Lower leg skin (tissue), 4 donors: ENCODE results near the gene GLUD2. TPM values are rescaled to one million over a fixed set of nuclear protein-coding genes. Genes with fewer than 3 reads are reported as not detected.

ENCODE experiments used
- DNase-seq, 2 donors: peaks; one replicate each; pipeline ENCODE4 v3.0.0-alpha.2; 2019; ENCODE audit warnings: low spot score in 2 of 2
- H3K4me3 ChIP-seq: fragments of 200-600 bp; sonication (generic); 2 replicates; pipeline ENCODE4 v1.5.1; 2017; ENCODE audit warnings: mild to moderate bottlenecking, low read depth; ENCODE audit not compliant: poor library complexity, severe bottlenecking
- POLR2A ChIP-seq, 2 donors: fragments of 450-650 bp; IDR thresholded peaks; one replicate each; pipeline ENCODE4 v1.6.1; 2016 to 2017; ENCODE audit warnings: antibody characterized with exemption in 2 of 2, mild to moderate bottlenecking in 1 of 2, moderate library complexity in 1 of 2
- WGBS, 2 donors: methylation state at CpG; one replicate each; pipeline ENCODE4 v1.1.5; 2018; 5-methylcytosine and 5-hydroxymethylcytosine counted together
- intact Hi-C: fragments of 100-400 bp; cut with DNase I; formaldehyde crosslinking; loops from one replicate; pipeline ENCODE4 v1.15.0; 2023; ENCODE audit warnings: low total_unique reads
- total RNA-seq, 4 donors: library from RNA; depleted of rRNA; stranded (reverse); fragments of >200 nt; gene quantifications; one replicate each; pipeline ENCODE4 v1.1.0, GENCODE V29; 2016
- TF ChIP-seq, protein P1 (sequence below), 3 donors: fragments of 450-650 bp; IDR thresholded peaks; one replicate each; pipeline ENCODE4 v1.5.1; 2016; ENCODE audit warnings: antibody characterized with exemption in 3 of 3, mild to moderate bottlenecking in 3 of 3, moderate library complexity in 2 of 3

The GLUD2 gene
- total RNA-seq, 4 donors from 2014 or later: 0.34 to 0.99 (median 0.78) TPM

DNA sequence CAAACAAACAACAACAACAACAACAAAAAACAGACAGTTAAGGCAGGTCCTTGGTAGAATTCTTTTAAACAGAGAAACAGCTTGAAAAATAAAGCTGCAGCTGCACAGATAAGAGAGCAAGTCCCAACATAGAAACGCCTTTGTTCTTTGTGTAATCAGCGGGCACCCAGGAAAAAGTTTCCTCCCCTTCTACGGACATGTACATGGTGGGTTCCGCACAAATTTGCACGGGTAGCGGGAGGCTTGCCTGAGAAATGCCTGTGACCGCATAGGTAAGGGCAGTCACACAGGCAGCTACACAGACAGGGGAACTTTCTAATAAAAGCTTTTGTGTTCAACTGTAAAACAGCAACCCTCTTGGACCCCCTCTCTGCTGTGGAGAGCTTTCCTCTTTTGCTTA is 36.2 kb upstream of the GLUD2 start:
- WGBS, 2 donors: 38 to 68% methylated on average over 7 of the region's 7 CpGs
- H3K4me3 ChIP-seq: no peak overlapping the region
- no peak for DNase-seq
- intact Hi-C loops: no loop called here
- TF ChIP-seq POLR2A (IDR thresholded peaks at IDR 0.05): no peak
- TF ChIP-seq, protein P1, sequence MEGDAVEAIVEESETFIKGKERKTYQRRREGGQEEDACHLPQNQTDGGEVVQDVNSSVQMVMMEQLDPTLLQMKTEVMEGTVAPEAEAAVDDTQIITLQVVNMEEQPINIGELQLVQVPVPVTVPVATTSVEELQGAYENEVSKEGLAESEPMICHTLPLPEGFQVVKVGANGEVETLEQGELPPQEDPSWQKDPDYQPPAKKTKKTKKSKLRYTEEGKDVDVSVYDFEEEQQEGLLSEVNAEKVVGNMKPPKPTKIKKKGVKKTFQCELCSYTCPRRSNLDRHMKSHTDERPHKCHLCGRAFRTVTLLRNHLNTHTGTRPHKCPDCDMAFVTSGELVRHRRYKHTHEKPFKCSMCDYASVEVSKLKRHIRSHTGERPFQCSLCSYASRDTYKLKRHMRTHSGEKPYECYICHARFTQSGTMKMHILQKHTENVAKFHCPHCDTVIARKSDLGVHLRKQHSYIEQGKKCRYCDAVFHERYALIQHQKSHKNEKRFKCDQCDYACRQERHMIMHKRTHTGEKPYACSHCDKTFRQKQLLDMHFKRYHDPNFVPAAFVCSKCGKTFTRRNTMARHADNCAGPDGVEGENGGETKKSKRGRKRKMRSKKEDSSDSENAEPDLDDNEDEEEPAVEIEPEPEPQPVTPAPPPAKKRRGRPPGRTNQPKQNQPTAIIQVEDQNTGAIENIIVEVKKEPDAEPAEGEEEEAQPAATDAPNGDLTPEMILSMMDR (IDR thresholded peaks at IDR 0.05): no peak

DNA sequence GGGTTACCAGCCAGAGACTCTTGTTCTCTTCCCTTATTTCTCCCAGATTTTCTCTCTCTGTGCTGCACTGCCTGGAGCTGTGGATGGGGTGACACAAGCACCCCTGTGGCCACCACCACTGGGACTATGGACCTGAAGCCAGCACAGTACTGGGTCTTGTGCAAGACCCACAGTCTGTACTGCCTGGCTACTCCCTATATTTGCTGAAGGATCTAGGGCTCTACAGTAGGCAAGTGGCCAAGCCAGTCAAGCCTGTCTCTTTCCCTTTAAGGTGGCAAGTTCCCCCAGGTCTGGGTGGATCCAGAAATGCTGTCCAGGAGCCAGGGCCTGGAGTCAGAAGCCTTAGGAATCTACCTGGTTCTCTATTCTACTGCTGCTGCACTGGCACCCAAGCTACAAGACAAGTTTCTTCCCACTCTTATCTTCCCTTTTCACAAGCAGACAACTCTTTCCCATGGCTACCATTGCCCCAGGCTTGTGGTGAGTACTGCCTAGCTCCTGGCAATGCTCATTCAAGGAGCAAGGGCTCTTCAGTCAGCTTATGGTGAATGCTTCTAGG is 33.4 kb upstream of the GLUD2 start:
- no peak for TF ChIP-seq POLR2A (IDR thresholded peaks at IDR 0.05)
- TF ChIP-seq, protein P1 (IDR thresholded peaks at IDR 0.05): no peak
- no peak for DNase-seq
- intact Hi-C loops: no loop called here

DNA sequence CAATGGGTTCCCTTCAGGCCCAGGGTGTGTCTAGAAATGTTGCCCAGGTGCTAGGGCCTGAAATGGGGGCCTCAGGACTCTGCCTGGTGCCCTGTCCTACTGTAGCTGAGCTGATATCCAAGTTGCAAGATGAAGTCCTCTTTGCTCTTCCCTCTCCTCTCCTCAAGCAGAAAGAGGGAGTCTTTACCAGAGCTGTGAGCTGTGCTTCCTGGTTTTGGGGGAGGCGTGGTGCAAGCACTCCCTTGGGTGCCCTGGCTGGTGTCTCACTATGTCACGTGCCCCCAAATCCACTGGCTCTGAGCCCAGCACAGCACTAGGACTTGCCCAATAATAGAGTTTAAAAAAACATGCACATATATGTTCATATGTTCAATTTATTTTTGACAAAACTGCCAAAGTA is 32.6 kb upstream of the GLUD2 start:
- DNase-seq: no peak
- TF ChIP-seq, protein P1 (IDR thresholded peaks at IDR 0.05): no peak
- TF ChIP-seq POLR2A (IDR thresholded peaks at IDR 0.05): no peak
- intact Hi-C loops: no loop called here
- WGBS, 2 donors: 75 to 88% methylated on average over 2 of the region's 2 CpGs
- H3K4me3 ChIP-seq: no peak overlapping the region

More for the DNA sequence above, 33.4 kb upstream of the GLUD2 start:
- no peak overlapping the region for H3K4me3 ChIP-seq

DNA sequence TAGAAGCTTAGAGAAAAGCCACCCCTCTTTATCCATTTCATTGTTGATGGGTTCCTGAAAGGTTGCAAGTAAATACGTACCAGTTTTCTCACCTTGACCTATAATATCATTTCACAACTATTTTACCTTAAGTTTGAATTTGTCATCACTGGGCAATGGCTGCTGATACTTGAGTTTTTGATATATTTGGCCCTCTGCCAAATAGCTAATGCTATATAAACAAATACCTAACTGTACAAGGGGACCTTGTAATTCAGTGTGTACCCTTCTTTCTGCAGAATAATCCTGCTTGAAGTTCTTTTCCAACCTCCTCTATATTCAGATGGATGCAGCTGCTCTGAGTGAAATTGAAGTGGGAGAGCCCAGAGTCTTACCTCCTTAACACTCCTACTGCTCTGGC is 19.0 kb upstream of the GLUD2 start:
- TF ChIP-seq, protein P1 (IDR thresholded peaks at IDR 0.05): no peak
- no peak for TF ChIP-seq POLR2A (IDR thresholded peaks at IDR 0.05)
- intact Hi-C loops: no loop called here
- 65 to 83% methylated on average over 1 of the region's 1 CpG for WGBS, 2 donors
- DNase-seq: no peak
- H3K4me3 ChIP-seq: no peak overlapping the region

GRCh38 chrX:121030083-121030482 is 17.3 kb upstream of the GLUD2 start:
- H3K4me3 ChIP-seq: no peak overlapping the region
- intact Hi-C loops: no loop called here
- DNase-seq: no peak
- TF ChIP-seq POLR2A (IDR thresholded peaks at IDR 0.05): no peak
- TF ChIP-seq, protein P1 (IDR thresholded peaks at IDR 0.05): no peak
- WGBS, 2 donors: 91 to 95% methylated on average over 4 of the region's 4 CpGs

DNA sequence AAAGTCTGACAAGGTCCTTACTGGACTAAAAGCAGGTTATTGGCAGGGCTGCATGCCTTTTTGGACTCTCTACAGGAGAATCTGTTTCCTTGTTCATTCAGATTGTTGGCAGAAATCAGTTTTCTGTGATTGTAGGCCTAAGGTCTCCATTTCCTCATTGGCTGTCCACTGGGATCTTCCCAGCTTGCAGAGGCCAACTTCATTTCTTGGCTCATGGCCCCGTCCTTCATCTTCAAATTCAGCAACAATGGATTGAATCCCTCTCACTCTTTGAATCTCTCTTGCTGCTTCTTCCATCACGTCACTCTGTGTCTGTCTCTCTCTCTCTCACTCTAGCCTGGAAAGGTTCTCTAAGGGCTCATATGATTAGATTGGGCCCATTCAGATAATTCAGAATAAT is 14.9 kb upstream of the GLUD2 start:
- DNase-seq: no peak
- intact Hi-C loops: no loop called here
- 39 to 57% methylated on average over 2 of the region's 2 CpGs for WGBS, 2 donors
- TF ChIP-seq POLR2A (IDR thresholded peaks at IDR 0.05): no peak
- TF ChIP-seq, protein P1 (IDR thresholded peaks at IDR 0.05): no peak
- no peak overlapping the region for H3K4me3 ChIP-seq
